Hepatocyte (in vitro differentiated cells): ENCODE measurements around the gene SYT15.
"Not testable (repeated sequence)": the region's sequence is repeated elsewhere in the genome, so short reads cannot be mapped to it uniquely, and the experiment has no call there.

Experiments
- CTCF ChIP-seq: fragments of 200-600 bp; sonication (generic); IDR thresholded peaks from 2 replicates; pipeline ENCODE4 v1.5.1; 2016; ENCODE audit warnings: antibody characterized with exemption, mild to moderate bottlenecking; ENCODE audit not compliant: poor library complexity
- EZH2 ChIP-seq: fragments of 200-600 bp; sonication (generic); IDR thresholded peaks from 2 replicates; pipeline ENCODE4 v1.6.1; 2016; ENCODE audit warnings: antibody characterized with exemption, mild to moderate bottlenecking, borderline replicate concordance
- EZH2phosphoT487 ChIP-seq: fragments of 200-600 bp; sonication (generic); IDR thresholded peaks from one replicate; pipeline ENCODE4 v1.6.1; 2018; ENCODE audit warnings: antibody characterized with exemption, mild to moderate bottlenecking, low read depth, moderate library complexity; ENCODE audit not compliant: unreplicated experiment, severe bottlenecking

- TF ChIP-seq CTCF, EZH2, EZH2phosphoT487: not testable (repeated sequence)
Measured at GRCh38 chr10:46572765-46573164, 6.2 kb upstream of the SYT15 start.
